Activated CD8-positive, alpha-beta memory T cell treated with anti-CD3 and anti-CD28 coated beads, Interleukin-2, amount 50 U/mL, for 24 hours (primary cell): Measurements from ENCODE around the gene C21orf91.
"Not testable (repeated sequence)": the region's sequence is repeated elsewhere in the genome, so short reads cannot be mapped to it uniquely, and the experiment has no call there.

Source experiments
- DNase-seq: peaks from one replicate; pipeline ENCODE4 v3.0.0-alpha.2; 2020; ENCODE audit errors: extremely low read depth

C21orf91 gene

GRCh38 chr21:17777072-17777765 is 41.9 kb downstream of the C21orf91 start:
- no peak for DNase-seq

- DNase-seq: no peak
Measured at GRCh38 chr21:17775431-17776126, 43.6 kb downstream of the C21orf91 start.

- not testable (repeated sequence) for DNase-seq
Measured at GRCh38 chr21:17775021-17775420, 44.1 kb downstream of the C21orf91 start.

- DNase-seq: no peak
Measured at GRCh38 chr21:17769447-17769845, 49.7 kb downstream of the C21orf91 start.

GRCh38 chr21:17768840-17769446 is 50.2 kb downstream of the C21orf91 start:
- no peak for DNase-seq

GRCh38 chr21:17765207-17765606 is 53.9 kb downstream of the C21orf91 start:
- no peak for DNase-seq

- no peak for DNase-seq
Measured at GRCh38 chr21:17763288-17764037, 55.7 kb downstream of the C21orf91 start.

- no peak for DNase-seq
Measured at GRCh38 chr21:17759511-17760178, 59.5 kb downstream of the C21orf91 start.

GRCh38 chr21:17758683-17759082 is 60.5 kb downstream of the C21orf91 start:
- DNase-seq: no peak

GRCh38 chr21:17757671-17758070 is 61.5 kb downstream of the C21orf91 start:
- no peak for DNase-seq

GRCh38 chr21:17753736-17754135 is 65.4 kb downstream of the C21orf91 start:
- no peak for DNase-seq

GRCh38 chr21:17752171-17752570 is 67.0 kb downstream of the C21orf91 start:
- no peak for DNase-seq

GRCh38 chr21:17746920-17747319 is 72.2 kb downstream of the C21orf91 start:
- DNase-seq: no peak

GRCh38 chr21:17745086-17745485 is 74.1 kb downstream of the C21orf91 start:
- no peak for DNase-seq

GRCh38 chr21:17742940-17743592 is 76.1 kb downstream of the C21orf91 start:
- no peak for DNase-seq

GRCh38 chr21:17742181-17742580 is 77.0 kb downstream of the C21orf91 start:
- no peak for DNase-seq
